GM12878 (cell line): ENCODE data around the gene ITSN1.

Experiments used
- ATF2 ChIP-seq: IDR thresholded peaks from 2 replicates; pipeline ENCODE4 v1.6.1; 2012; ENCODE audit warnings: low read length, inconsistent platforms
- BCL11A ChIP-seq: IDR thresholded peaks from 2 replicates; pipeline ENCODE4 v1.6.1; 2011; ENCODE audit warnings: low read depth, low read length
- CEBPZ ChIP-seq: fragments of 150-350 bp; IDR thresholded peaks from 2 replicates; pipeline ENCODE4 v1.6.1; 2016; ENCODE audit warnings: low read depth, low read length
- CREM ChIP-seq: IDR thresholded peaks from 2 replicates; pipeline ENCODE4 v1.6.1; 2014; ENCODE audit warnings: antibody characterized with exemption, low read depth
- CTCF ChIP-seq, 3 experiments: IDR thresholded peaks in 2 of 3; conservative IDR thresholded peaks in 1 of 3; 2 replicates each; pipeline ENCODE4 v1.5.1; 2011; ENCODE audit warnings: low read depth in 3 of 3, low read length in 3 of 3, mild to moderate bottlenecking in 3 of 3, control low read depth in 2 of 3, moderate library complexity in 2 of 3, inconsistent platforms in 1 of 3, mixed read lengths in 1 of 3; ENCODE audit not compliant: control insufficient read depth in 2 of 3, insufficient read depth in 1 of 3; ENCODE audit errors: extremely low read depth in 1 of 3
- FOS ChIP-seq: IDR thresholded peaks from 3 replicates; pipeline ENCODE4 v1.6.1; 2011; ENCODE audit warnings: borderline replicate concordance; ENCODE audit not compliant: insufficient read length; ENCODE audit errors: extremely low read depth
- MXI1 ChIP-seq: fragments of 150-350 bp; IDR thresholded peaks from 2 replicates; pipeline ENCODE4 v1.6.1; 2011; ENCODE audit warnings: low read depth, mild to moderate bottlenecking, inconsistent platforms, low read length, improper control_type of control experiment
- RCOR1 ChIP-seq: conservative IDR thresholded peaks from 2 replicates; pipeline ENCODE4 v1.6.1; 2012; ENCODE audit warnings: low read depth, low read length, improper control_type of control experiment
- REST ChIP-seq: IDR thresholded peaks from 2 replicates; pipeline ENCODE4 v1.6.1; 2012; ENCODE audit warnings: mild to moderate bottlenecking, low read depth, low read length
- SMC3 ChIP-seq: IDR thresholded peaks from 2 replicates; pipeline ENCODE4 v1.6.1; 2011; ENCODE audit warnings: low read length, improper control_type of control experiment, borderline replicate concordance

- no peak for TF ChIP-seq CTCF (IDR thresholded peaks at IDR 0.05 in 2 of 3, conservative IDR thresholded peaks at IDR 0.05 in 1 of 3; ENCODE audit: control insufficient read depth in 2 of 3, extremely low read depth in 1 of 3, insufficient read depth in 1 of 3, low read depth in 3 of 3, low read length in 3 of 3)
- no peak for TF ChIP-seq BCL11A
- no peak for TF ChIP-seq FOS
- TF ChIP-seq MXI1: no peak
- TF ChIP-seq CREM: no peak
- no peak for TF ChIP-seq SMC3
- no peak for TF ChIP-seq RCOR1
- TF ChIP-seq CEBPZ: no peak
- TF ChIP-seq ATF2: no peak
- no peak for TF ChIP-seq REST
Observed at GRCh38 chr21:33831962-33832659, 189.8 kb downstream of the ITSN1 start.
